ENCODE results near the gene HAPLN3. TPM values are rescaled to one million over a fixed set of nuclear protein-coding genes. Genes with fewer than 3 reads are reported as not detected.

The HAPLN3 gene
- total and polyA plus RNA-seq, 4 experiments from 2014 or later: 40.7 to 126 (median 84.6) TPM

DNA sequence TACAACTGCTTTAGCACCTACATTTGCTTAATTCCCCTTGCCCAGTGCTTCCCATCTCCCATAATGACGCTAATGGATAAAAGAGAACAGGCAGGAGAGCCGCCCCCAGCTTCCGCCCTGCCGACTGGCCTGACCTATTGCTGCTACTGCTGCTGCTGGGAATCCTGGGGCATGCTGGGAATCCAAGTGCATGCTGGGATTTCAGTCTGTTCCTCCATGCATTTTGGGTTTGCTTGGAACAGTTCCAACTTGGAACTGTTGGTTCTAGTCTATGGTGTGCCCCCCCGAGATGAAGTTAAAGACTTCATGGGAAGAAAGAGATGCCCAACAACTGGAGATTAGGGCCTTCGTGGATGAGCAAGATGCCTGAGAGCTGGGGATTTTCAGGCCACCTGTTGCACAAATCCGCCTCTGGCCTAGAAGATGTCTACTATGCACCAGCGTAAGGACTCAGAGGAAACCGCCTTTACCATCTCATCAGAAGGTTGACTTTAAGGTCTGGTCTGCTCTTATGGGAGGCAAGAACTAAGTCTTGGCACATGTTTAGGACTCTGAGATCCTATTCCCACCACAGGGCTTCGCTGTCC lies 29.0 kb downstream of the HAPLN3 start:
- H3K36me3 ChIP-seq (ENCODE audit: insufficient read depth, low read length): no peaks in the 10 kb centered on the region
- DNase-seq: no peak
- H3K4me3 ChIP-seq (ENCODE audit: low read length in 2 of 2): no peak overlapping the region
- no peaks in the 10 kb centered on the region for H3K27me3 ChIP-seq (ENCODE audit: insufficient read depth, low read length)
- no peaks in the 10 kb centered on the region for H3K4me1 ChIP-seq (ENCODE audit: insufficient read depth, low read length)
- ChIA-PET POLR2A (ENCODE audit: partially characterized antibody) (no interaction called here), CTCF (ENCODE audit: partially characterized antibody) (no interaction called here)
- H3K4me1 Mint-ChIP-seq: peaks cover 0 to 2% (median under 1%) of the 10 kb centered on the region in 4 donors
- no peak overlapping the region for H3K27ac Mint-ChIP-seq
- H3K4me3 Mint-ChIP-seq: no peak overlapping the region
- peaks cover 0 to 5% of the 10 kb centered on the region in 2 donors for H3K36me3 Mint-ChIP-seq
- H3K27ac ChIP-seq (ENCODE audit: low read depth, low read length): no peak overlapping the region
- H3K27me3 Mint-ChIP-seq: no peaks in the 10 kb centered on the region
- H3K9me3 Mint-ChIP-seq: peaks cover 0 to 2% (median 0%) of the 10 kb centered on the region in 8 donors
- intact Hi-C loops (cut with micrococcal nuclease): no loop called here
- H3K9me3 ChIP-seq (ENCODE audit: control insufficient read depth in 1 of 2, low read length in 2 of 2): no peaks in the 10 kb centered on the region

DNA sequence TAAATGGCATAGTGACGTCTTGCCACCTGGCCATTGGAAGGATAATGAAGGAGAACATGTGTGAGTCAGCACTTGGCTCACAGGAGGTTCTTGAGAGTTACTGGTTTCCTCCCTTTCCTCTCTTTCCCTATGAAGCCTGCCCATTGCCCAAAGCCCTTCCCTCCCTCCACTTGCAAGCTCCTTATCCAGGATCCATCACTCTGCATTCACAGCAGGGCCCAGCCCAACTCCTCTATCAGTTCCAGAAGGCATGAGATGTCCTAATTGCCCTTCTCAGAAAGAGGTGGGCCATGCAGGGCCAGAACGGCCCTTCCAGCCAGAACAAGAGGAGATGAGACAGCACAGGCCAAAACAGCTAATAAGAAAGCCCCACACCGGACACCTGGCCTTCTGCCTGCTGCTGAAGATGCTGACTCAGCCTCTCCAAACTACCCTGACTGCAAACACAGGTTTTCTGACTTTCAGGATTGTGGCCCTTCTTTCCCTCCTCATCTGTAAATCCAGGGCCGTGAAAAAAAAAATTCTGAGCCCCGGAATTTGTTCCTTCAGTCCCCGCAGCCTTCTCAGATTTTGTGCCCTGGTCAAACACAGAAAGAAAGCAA lies 29.7 kb downstream of the HAPLN3 start:
- H3K4me1 Mint-ChIP-seq: peaks cover 0 to 2% (median under 1%) of the 10 kb centered on the region in 4 donors
- Histone ChIP-seq H3K9me3 (ENCODE audit: control insufficient read depth in 1 of 2, low read length in 2 of 2) (no peaks in the 10 kb centered on the region), H3K27me3 (ENCODE audit: insufficient read depth, low read length) (no peaks in the 10 kb centered on the region), H3K36me3 (ENCODE audit: insufficient read depth, low read length) (no peaks in the 10 kb centered on the region), H3K4me3 (ENCODE audit: low read length in 2 of 2) (no peak overlapping the region), H3K27ac (ENCODE audit: low read depth, low read length) (no peak overlapping the region), H3K4me1 (ENCODE audit: insufficient read depth, low read length) (no peaks in the 10 kb centered on the region)
- H3K27ac Mint-ChIP-seq: peak overlapping the region in 3 of 7 donors; percentile 48 to 88 (median 68)
- intact Hi-C loops (cut with micrococcal nuclease): no loop called here
- no peak overlapping the region for H3K4me3 Mint-ChIP-seq
- ChIA-PET POLR2A (ENCODE audit: partially characterized antibody) (no interaction called here), CTCF (ENCODE audit: partially characterized antibody) (no interaction called here)
- H3K27me3 Mint-ChIP-seq: no peaks in the 10 kb centered on the region
- peaks cover 0 to 6% of the 10 kb centered on the region in 2 donors for H3K36me3 Mint-ChIP-seq
- H3K9me3 Mint-ChIP-seq: peaks cover 0 to 2% (median 0%) of the 10 kb centered on the region in 8 donors
- no peak for DNase-seq

GRCh38 chr15:88864861-88865497 lies 30.4 kb downstream of the HAPLN3 start:
- no peak for DNase-seq
- ChIA-PET CTCF (ENCODE audit: partially characterized antibody) (no interaction called here), POLR2A (ENCODE audit: partially characterized antibody) (no interaction called here)
- Mint-ChIP-seq H3K27me3 (no peaks in the 10 kb centered on the region), H3K36me3 (peaks cover 0 to 11% of the 10 kb centered on the region in 2 donors), H3K27ac (peak overlapping the region in 4 of 7 donors; percentile 48 to 88 (median 69)), H3K4me1 (peaks cover 0 to 2% (median under 1%) of the 10 kb centered on the region in 4 donors), H3K4me3 (no peak overlapping the region), H3K9me3 (peaks cover 0 to 2% (median 0%) of the 10 kb centered on the region in 8 donors)
- intact Hi-C loops (cut with micrococcal nuclease): no loop called here
- H3K27ac ChIP-seq (ENCODE audit: low read depth, low read length): no peak overlapping the region
- no peaks in the 10 kb centered on the region for H3K4me1 ChIP-seq (ENCODE audit: insufficient read depth, low read length)
- no peaks in the 10 kb centered on the region for H3K9me3 ChIP-seq (ENCODE audit: control insufficient read depth in 1 of 2, low read length in 2 of 2)
- H3K27me3 ChIP-seq (ENCODE audit: insufficient read depth, low read length): no peaks in the 10 kb centered on the region
- no peaks in the 10 kb centered on the region for H3K36me3 ChIP-seq (ENCODE audit: insufficient read depth, low read length)
- no peak overlapping the region for H3K4me3 ChIP-seq (ENCODE audit: low read length in 2 of 2)

DNA sequence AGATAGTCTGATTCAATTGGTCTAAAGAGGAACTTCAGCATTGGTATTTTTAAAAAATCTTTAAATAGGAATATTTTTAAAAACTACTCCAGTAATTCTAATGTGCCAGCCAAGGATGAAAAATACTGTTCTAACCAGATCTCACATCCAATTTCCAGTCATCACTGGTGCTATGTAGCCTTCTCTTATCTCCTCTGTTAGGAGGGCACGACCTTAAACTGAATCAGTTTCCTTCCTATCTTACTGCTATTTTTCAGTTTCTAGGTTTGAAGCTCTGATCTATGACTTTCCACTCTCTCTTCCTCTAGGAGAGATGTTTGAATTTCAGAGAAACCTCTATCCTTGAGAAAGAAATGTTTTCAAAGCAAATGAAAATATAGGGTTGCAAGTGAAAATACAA lies 31.9 kb downstream of the HAPLN3 start:
- POLR2A ChIA-PET (ENCODE audit: partially characterized antibody): no interaction called here
- peaks cover 0 to 2% (median under 1%) of the 10 kb centered on the region in 4 donors for H3K4me1 Mint-ChIP-seq
- Histone ChIP-seq H3K27ac (ENCODE audit: low read depth, low read length) (no peak overlapping the region), H3K36me3 (ENCODE audit: insufficient read depth, low read length) (no peaks in the 10 kb centered on the region), H3K4me3 (ENCODE audit: low read length in 2 of 2) (no peak overlapping the region), H3K27me3 (ENCODE audit: insufficient read depth, low read length) (no peaks in the 10 kb centered on the region), H3K9me3 (ENCODE audit: control insufficient read depth in 1 of 2, low read length in 2 of 2) (no peaks in the 10 kb centered on the region), H3K4me1 (ENCODE audit: insufficient read depth, low read length) (no peaks in the 10 kb centered on the region)
- H3K4me3 Mint-ChIP-seq: no peak overlapping the region
- CTCF ChIA-PET (ENCODE audit: partially characterized antibody): no interaction called here
- no peak for DNase-seq
- H3K27me3 Mint-ChIP-seq: no peaks in the 10 kb centered on the region
- intact Hi-C loops (cut with micrococcal nuclease): no loop called here
- no peak overlapping the region for H3K27ac Mint-ChIP-seq
- H3K36me3 Mint-ChIP-seq: peaks cover 0 to 17% of the 10 kb centered on the region in 2 donors
- H3K9me3 Mint-ChIP-seq: no peaks in the 10 kb centered on the region

- no peaks in the 10 kb centered on the region for H3K9me3 ChIP-seq (ENCODE audit: control insufficient read depth in 1 of 2, low read length in 2 of 2)
- H3K27ac ChIP-seq (ENCODE audit: low read depth, low read length): no peak overlapping the region
- no peak overlapping the region for H3K4me3 ChIP-seq (ENCODE audit: low read length in 2 of 2)
- no peaks in the 10 kb centered on the region for H3K27me3 ChIP-seq (ENCODE audit: insufficient read depth, low read length)
- DNase-seq: no peak
- Mint-ChIP-seq H3K27ac (no peak overlapping the region), H3K4me1 (peaks cover 0 to under 1% (median 0%) of the 10 kb centered on the region in 4 donors), H3K4me3 (no peak overlapping the region), H3K9me3 (no peaks in the 10 kb centered on the region), H3K36me3 (peaks cover 0 to 12% of the 10 kb centered on the region in 2 donors), H3K27me3 (no peaks in the 10 kb centered on the region)
- CTCF ChIA-PET (ENCODE audit: partially characterized antibody): no interaction called here
- no peaks in the 10 kb centered on the region for H3K4me1 ChIP-seq (ENCODE audit: insufficient read depth, low read length)
- POLR2A ChIA-PET (ENCODE audit: partially characterized antibody): no interaction called here
- no peaks in the 10 kb centered on the region for H3K36me3 ChIP-seq (ENCODE audit: insufficient read depth, low read length)
- intact Hi-C loops (cut with micrococcal nuclease): no loop called here
Measured at GRCh38 chr15:88860212-88860611, 35.1 kb downstream of the HAPLN3 start.

DNA sequence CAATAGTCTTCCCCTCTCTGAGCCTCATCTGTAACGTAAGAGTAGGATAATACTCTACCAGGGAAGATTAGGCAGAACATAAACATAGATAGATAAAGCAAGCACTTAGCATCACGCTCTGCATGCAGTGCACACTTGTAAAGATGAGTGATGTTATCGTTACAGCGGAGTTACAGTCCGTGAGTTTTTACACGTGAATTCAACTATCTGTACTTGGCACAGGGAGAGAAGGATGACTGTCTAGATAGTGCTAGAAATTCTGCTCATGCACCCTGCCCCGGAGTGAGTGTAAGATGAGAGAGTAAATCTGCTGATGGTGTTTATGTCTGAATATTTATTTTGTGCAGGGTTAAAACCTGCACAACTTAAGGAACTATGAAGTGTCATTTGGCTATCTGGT lies 35.8 kb downstream of the HAPLN3 start:
- ChIA-PET POLR2A (ENCODE audit: partially characterized antibody) (no interaction called here), CTCF (ENCODE audit: partially characterized antibody) (no interaction called here)
- H3K27ac Mint-ChIP-seq: no peak overlapping the region

GRCh38 chr15:88858934-88859333 lies 36.4 kb downstream of the HAPLN3 start:
- intact Hi-C loops (cut with micrococcal nuclease): no loop called here
- H3K27ac Mint-ChIP-seq: peak overlapping the region in 1 of 7 donors; percentile 10

More for the DNA sequence above, 35.8 kb downstream of the HAPLN3 start:
- H3K4me1 Mint-ChIP-seq: no peaks in the 10 kb centered on the region
- peaks cover under 1 to 12% of the 10 kb centered on the region in 2 donors for H3K36me3 Mint-ChIP-seq
- Histone ChIP-seq H3K27ac (ENCODE audit: low read depth, low read length) (no peak overlapping the region), H3K4me3 (ENCODE audit: low read length in 2 of 2) (no peak overlapping the region), H3K36me3 (ENCODE audit: insufficient read depth, low read length) (no peaks in the 10 kb centered on the region), H3K27me3 (ENCODE audit: insufficient read depth, low read length) (no peaks in the 10 kb centered on the region), H3K9me3 (ENCODE audit: control insufficient read depth in 1 of 2, low read length in 2 of 2) (no peaks in the 10 kb centered on the region), H3K4me1 (ENCODE audit: insufficient read depth, low read length) (no peaks in the 10 kb centered on the region)
- H3K4me3 Mint-ChIP-seq: no peak overlapping the region
- intact Hi-C loops (cut with micrococcal nuclease): no loop called here
- peaks cover 0 to 5% (median 3%) of the 10 kb centered on the region in 8 donors for H3K9me3 Mint-ChIP-seq
- H3K27me3 Mint-ChIP-seq: no peaks in the 10 kb centered on the region
- DNase-seq: no peak

More at GRCh38 chr15:88858934-88859333, 36.4 kb downstream of the HAPLN3 start:
- no peak overlapping the region for H3K27ac ChIP-seq (ENCODE audit: low read depth, low read length)
- DNase-seq: no peak
- CTCF ChIA-PET (ENCODE audit: partially characterized antibody): no interaction called here
- POLR2A ChIA-PET (ENCODE audit: partially characterized antibody): no interaction called here
- no peaks in the 10 kb centered on the region for H3K4me1 Mint-ChIP-seq
- H3K36me3 ChIP-seq (ENCODE audit: insufficient read depth, low read length): no peaks in the 10 kb centered on the region
- no peak overlapping the region for H3K4me3 Mint-ChIP-seq
- H3K27me3 Mint-ChIP-seq: no peaks in the 10 kb centered on the region
- H3K9me3 Mint-ChIP-seq: peaks cover 0 to 11% (median 8%) of the 10 kb centered on the region in 8 donors
- no peak overlapping the region for H3K4me3 ChIP-seq (ENCODE audit: low read length in 2 of 2)
- no peaks in the 10 kb centered on the region for H3K4me1 ChIP-seq (ENCODE audit: insufficient read depth, low read length)
- peaks cover 0 to 5% of the 10 kb centered on the region in 2 donors for H3K9me3 ChIP-seq (ENCODE audit: control insufficient read depth in 1 of 2, low read length in 2 of 2)
- no peaks in the 10 kb centered on the region for H3K27me3 ChIP-seq (ENCODE audit: insufficient read depth, low read length)
- H3K36me3 Mint-ChIP-seq: peaks cover 1 to 12% of the 10 kb centered on the region in 2 donors
